Stimulated activated CD4-positive, alpha-beta T cell treated with anti-CD3 and anti-CD28 coated beads, TNF-alpha, amount 100 ng/mL, for 24 hours (primary cell): ENCODE measurements around the gene MCUB.
"Not testable (repeated sequence)": the region's sequence is repeated elsewhere in the genome, so short reads cannot be mapped to it uniquely, and the experiment has no call there.

ENCODE experiments used
- DNase-seq, 3 experiments: peaks; one replicate each; pipeline ENCODE4 v3.0.0-alpha.2; 2020; ENCODE audit warnings: low read depth in 3 of 3

Gene MCUB, protein sequence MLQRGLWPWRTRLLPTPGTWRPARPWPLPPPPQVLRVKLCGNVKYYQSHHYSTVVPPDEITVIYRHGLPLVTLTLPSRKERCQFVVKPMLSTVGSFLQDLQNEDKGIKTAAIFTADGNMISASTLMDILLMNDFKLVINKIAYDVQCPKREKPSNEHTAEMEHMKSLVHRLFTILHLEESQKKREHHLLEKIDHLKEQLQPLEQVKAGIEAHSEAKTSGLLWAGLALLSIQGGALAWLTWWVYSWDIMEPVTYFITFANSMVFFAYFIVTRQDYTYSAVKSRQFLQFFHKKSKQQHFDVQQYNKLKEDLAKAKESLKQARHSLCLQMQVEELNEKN

DNA sequence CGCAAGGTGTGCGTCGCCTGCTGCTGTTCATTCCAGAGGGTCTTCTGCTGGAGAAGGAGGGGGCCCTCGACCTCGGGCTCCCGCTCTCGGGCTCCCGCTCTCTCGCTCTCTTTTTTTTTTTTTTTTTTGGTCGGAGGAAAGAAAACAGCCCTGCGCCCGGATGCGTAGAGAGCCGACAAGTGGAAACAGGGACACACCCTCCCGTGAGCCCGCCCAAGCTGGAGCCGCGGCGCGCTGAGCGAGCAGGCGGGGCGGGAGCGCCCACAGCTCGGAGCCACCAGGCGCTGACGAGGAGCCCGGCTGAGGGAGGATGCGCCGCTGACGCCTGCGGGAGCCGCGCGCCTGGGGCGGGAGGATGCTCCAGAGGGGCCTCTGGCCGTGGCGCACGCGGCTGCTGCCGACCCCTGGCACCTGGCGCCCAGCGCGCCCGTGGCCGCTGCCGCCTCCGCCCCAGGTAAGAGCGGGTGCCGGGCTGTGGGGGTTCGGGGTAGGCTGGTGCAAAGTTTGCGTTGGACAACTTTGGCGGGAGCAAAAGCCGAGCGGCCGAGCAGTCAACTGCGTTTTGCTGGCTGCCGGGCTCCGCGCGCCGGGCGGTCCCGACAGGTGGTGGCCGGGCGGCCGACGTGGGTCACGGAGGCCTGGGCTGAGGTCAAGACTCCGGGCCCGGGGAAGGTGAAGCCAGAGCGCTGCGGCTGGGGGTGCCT is at the start of gene MCUB:
TSS of gene MCUB (plus strand) at position 264 of the 704 bp plus-strand sequence. CDS start at position 356, 92 bp downstream.
- DNase-seq, result peak; percentile 78 to 91 (median 79)

DNA sequence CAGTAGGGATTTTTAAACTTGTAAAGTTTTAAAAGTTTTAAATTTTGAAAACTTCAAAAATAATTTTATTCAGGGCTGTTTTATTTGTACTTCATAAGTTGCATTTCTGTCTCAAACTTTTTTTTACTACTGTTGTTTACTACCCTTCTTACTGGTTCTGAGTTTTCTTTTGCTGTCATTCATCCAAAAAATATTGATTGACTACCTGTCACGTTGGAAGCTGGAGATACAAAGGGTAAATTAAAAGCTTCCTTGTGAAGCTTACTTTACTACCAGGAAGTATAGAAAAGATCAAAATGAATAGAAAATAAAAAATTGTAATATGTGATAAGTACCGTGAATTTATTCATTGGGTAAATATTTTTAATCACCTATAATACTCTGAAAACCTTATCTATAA is 49.4 kb upstream of the MCUB start:
- DNase-seq, result no peak

DNA sequence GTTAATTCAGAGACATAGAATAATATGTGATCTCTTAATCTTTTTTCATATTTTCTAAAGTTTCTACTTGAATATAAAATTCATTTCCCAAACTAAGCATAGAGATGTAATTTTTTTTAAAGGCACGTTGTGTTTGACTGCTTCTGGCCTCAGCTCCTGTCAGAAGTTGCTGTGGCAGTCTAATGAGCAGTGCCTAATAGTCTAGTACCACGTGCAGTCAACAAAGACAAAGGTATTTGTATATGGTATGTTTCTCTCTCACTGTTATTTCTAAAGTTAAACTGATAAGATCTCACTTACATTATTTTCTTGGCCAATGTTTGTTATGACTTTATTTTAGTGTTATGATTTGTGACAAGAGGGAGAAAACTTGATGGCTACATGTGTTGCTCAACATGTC is 48.6 kb upstream of the MCUB start:
- no peak for DNase-seq

DNA sequence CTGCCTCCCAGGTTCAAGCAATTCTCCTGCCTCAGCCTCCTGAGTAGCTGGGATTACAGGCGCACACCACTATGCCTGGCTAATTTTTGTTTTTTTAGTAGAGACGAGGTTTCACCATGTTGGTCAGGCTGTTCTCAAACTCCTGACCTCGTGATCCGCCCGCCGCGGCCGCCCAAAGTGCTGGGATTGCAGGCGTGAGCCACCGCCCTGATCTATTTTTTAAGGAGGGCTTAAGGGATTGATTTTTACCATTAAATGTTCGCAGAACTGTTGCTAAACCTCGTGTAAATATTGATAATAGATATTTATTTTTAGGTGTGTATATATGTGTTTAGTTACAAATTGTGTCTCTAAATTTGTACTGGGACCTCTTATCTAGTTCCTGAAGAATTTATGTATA is 46.7 kb upstream of the MCUB start:
- DNase-seq, result not testable (repeated sequence)

DNA sequence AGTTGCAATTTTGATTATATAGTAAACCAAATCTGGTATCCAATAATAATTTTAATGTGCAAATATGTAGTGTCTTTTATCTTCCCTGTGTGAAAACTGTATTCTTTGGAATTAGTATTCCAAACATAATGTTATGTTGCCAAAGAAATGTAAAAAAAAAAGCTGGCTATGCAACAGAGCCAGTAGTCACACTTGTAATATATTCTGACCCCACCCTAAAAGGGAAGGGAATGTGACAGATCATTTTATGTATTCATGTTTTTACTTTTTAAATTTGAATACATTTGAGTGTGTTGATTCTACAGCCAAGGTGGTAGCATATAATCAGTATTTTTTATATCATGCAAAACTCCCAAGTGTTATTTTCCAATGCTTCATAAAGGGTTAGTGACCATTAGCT is 27.9 kb upstream of the MCUB start:
- no peak for DNase-seq

DNA sequence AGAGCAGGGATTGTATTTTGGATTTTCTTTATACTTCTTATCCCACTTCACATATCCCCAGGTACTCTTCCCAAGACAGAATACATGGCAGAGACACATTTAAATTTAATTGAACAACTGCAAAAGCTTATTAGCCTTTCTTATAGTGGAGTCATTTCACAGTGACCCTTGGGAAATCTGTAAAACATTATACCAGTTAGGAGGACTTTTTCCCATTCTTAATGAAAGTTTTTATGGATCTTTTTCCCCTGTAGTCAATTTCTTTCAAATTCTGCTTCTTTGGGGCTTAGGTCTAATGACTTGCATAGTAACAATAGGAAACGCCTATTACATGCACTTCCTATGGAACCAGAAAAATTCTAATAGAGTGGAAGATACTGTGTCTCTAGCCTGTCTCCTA is 14.6 kb upstream of the MCUB start:
- DNase-seq, result no peak

DNA sequence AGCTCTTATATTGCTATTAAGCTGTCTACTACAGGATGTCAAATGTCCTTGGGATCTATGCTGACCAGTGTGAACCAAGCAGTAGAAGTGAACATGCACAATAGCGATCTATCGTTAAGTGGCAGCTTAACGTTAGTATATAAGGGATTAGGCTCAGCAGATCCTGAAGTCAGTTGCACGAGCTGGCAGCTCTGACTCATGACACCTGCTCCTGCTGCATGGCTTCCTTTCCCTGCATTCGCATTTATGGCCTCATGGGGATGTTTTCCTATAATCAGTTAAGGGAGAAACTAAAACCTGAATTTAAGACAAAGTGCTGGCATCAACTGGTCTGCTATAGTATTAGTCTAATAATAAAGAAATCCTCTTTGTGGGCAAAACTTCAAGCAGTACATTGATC is 12.7 kb upstream of the MCUB start:
- DNase-seq, result no peak

DNA sequence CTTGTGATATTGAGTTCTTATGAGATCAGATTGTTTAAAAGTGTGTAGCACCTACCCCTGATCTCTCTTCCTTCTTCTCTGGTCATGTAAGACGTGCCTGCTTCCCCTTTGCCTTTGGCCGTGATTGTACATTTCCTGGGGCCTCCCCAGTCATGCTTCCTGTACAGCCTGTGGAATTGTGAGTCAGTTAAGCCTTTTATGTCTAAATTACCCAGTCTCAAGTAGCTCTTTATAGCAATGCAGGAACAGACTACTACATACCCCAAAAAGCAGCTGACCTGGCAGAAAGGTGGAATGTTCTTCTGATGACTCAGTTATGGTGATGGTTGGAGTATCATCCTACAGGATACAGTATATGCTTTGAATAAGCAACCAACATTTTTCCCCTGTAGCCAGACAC is 11.4 kb upstream of the MCUB start:
- peak in 1 of 3 experiments; percentile 24 for DNase-seq

DNA sequence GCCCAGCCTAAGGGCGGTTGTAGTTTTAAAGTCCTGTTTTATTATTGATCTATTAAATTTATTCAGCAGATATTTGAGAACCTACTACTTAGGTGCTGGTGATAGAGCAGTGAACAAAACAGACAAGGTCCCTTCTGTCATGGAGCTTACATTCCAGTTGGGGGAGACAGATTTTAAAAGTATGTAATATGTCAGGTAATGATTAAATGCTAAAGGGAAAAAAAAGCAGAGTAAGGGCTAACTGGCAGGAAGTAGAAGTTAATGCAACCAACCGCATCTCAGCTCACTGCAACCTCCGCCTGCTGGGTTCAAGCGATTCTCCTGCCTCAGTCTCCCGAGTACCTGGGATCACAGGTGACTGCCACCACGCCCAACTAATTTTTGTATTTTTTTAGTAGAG is 7.8 kb upstream of the MCUB start:
- no peak for DNase-seq

DNA sequence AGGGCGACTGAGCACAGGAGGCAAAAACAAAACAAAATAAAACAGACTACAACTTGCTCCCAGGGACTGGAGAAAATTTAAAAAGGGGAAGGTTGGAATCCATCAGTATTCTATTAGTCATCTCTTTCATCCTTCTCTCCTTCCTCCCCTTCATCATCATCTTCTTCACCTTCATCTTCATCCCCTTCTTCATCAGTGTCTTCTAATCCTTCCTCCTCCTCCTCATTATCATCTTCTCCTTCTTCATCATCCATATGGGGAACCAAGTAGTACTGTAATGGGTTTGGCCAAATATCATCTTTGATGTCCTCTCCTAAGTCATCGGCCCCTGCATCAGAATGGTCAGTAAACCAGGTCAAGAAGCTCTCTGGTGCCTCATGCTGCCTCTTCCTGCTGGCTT is 6.9 kb upstream of the MCUB start:
- DNase-seq, result no peak

DNA sequence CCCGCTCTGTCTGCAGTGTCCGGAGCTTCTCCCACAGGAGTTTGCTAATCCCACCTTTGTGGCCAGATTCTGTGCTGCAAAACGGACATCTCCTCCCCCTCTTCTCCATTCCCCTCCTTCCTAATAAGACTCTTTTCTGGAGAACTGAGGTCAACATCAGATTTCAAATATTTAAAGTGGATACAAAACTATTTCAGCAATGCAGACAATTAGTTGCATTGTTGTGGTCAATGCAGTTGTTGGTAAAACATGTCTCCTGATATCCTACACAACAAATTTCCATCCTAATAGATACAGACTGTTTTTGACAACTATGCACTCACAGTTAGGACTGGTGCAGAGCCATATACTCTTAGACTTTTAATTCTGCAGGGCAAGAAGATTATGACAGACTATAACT is 5.1 kb upstream of the MCUB start:
- DNase-seq, result no peak

DNA sequence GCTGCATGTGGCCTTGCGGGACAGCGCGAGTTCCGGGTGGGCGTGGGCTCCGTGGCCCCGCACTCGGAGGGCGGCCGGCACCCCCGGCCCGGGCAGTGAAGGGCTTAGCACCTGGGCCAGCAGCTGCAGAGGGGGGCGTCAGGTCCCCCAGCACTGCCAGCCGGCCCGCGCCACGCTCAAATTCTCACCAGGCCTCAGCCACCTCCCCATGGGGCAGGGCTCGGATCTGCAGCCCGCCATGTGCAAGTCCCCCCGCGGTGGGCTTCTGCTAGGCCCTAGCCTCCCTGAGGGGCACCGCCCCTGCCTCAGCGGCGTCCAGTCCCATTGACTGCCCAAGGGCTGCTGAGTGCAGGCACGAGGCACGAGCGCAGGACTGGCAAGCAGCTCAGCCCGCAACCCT is 2.6 kb upstream of the MCUB start:
- DNase-seq, result no peak

DNA sequence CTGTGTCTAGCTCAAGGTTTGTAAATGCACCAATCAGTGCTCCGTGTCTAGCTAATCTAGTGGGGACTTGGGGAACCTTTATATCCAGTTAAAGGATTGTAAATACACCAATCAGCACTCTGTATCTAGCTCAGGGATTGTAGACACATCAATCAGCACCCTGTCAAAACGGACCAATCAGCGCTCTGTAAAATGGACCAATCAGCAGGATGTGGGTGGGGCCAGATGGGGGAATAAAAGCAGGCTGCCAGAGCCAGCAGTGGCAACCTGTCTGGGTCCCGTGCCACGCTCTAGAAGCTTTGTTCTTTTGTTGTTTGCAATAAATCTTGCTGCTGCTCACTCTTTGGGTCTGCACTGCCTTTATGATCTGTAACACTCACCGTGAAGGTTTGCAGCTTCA is 2.0 kb upstream of the MCUB start:
- DNase-seq, result peak in 1 of 3 experiments; percentile 19

DNA sequence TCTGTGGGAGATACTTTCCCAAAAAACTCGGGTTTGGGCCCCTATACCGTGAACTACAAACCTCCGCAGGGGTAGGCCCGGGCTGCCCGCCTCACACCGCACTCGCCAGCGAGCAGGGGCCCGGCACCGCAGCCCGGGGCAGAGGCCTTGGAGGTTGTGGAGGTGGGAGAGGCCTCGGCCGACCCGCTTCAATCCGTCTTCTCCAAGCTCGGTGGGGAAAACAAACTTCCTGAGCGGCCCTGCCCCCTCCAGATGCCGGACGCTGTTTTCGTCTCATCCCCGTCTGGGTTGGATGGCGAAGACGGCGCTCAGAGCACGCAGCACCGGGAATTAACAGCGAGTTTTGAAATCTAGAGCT is 442 bp upstream of the MCUB start:
- DNase-seq, result peak; percentile 11 to 32 (median 21)

DNA sequence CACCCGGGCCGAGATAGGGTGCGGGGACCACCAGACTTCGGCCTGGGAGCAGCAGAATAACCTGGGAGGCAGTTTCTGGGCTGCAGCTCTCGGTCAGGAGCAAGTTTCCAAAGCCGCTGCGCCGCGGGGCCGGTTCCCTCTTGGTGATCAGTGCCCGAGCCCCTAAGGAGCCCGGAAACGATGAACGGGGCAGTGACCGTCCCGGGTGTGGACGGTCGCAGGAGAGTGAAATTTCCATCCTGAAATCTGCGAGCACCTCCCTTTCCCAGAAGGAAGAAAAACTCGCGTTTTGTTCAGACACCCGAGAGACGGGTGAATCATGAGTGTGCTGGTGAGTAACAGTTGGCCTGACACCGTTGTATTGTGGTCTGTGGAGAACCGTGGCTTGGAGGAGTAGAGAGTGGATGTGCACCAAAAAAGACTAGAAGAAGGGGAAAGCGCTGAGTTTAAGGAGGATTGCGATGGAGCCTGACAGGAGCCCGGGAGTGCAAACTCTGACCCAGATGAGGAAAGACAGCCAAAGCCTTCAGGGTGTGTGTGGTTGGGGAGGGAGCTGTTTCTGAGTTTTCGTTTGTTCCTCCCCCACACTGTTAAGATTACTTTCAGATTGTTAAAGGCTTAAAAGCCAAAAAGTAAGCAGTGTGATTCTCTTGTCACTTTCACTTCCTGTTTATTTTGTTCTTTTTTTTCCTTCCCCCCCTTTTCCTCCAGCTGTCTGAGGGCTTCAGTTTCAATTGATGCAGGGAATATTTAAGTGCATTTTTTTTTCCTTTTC is 828 bp downstream of the MCUB start:
- DNase-seq, result peak; percentile 28 to 53 (median 41)

DNA sequence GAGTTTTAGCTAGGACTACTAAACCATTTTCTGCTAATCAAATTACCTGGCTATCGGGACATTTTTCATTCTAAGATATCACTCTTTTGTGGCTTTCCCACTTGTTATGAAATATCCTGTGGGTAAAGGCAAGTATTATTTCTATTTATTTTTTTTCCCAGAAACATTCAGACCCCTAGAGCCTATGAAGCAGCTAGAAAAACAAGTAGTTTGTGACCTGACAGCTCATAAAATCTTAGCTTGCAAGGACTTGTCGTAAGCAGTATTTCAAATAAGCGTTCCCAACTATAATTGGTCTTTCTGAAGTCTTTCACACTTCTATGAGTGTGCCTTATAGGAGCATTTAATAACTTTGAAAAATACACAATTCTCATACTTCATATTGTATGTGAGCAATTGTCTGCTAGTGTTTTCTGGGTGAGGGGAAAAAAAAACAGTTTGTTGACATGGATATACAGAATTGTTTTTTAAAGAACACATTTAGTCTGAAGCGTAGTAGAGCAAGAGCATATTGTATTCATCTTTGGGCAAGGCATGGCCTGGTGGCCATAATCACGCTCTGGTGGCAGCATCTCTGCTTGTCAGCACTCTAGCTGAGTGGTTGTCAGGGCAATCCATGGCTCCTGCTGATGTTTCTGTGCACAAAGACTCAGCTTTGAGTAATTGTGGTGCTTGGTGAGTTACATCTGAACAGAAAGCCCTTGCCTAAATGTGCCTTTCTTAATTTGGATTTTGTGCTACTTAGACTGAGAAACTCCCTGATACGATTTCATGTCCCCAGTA is 2.6 kb downstream of the MCUB start:
- no peak for DNase-seq

DNA sequence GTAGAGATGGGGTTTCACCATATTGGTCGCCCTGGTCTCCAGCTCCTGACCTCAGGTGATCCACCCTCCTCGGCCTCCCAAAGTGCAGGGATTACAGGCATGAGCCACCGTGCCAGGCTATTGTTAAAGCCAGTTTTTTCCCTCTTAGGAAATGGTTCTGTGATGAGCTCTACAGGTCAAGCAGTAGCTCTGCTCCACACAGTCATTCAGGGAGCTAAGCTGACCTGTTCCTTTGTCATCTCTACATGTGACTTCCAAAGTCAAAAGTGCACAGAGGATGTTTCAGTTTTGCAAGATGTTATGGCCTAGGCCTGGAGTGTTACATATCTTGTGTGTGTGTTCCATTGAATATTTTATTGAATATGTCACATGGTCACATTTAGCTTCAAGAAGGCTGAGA is 11.4 kb downstream of the MCUB start:
- DNase-seq, result no peak

DNA sequence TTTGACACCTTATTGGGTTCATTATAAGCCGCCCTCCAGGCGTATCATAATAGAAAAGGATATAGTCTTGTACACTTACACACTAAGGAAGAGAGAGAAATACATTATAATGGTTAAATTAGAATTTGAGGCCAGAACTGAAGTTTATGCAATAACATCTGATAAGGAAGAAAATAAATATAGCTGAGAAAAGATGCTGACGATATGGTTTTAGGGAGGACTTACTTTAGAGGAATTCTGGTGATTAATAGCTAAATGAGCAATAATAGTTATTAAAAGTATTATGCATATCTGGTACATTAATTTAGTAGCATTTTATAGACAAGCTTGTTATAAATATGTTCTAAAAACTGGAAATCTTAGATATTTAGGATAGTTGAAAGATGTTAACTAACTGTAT is 12.1 kb downstream of the MCUB start:
- no peak for DNase-seq

DNA sequence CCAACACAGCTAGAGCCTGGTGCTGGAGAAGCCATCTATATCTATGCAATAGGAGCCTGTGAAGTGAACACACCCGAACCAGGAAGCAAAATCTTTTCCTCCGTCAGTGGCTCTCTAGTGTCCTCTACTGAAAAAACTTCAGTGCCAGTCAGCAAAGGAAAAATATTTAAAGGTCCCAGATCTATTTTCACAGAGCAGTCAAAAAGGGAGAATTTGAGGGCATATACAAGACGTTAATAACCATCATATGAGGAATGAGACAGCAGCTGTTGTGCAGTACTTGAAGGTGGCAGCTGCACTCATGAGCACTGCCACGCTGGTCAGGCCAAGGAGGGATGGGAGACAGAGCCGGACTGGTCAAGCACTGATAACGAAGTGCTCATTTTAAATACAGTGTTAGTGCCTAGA is 14.4 kb downstream of the MCUB start:
- DNase-seq, result no peak

DNA sequence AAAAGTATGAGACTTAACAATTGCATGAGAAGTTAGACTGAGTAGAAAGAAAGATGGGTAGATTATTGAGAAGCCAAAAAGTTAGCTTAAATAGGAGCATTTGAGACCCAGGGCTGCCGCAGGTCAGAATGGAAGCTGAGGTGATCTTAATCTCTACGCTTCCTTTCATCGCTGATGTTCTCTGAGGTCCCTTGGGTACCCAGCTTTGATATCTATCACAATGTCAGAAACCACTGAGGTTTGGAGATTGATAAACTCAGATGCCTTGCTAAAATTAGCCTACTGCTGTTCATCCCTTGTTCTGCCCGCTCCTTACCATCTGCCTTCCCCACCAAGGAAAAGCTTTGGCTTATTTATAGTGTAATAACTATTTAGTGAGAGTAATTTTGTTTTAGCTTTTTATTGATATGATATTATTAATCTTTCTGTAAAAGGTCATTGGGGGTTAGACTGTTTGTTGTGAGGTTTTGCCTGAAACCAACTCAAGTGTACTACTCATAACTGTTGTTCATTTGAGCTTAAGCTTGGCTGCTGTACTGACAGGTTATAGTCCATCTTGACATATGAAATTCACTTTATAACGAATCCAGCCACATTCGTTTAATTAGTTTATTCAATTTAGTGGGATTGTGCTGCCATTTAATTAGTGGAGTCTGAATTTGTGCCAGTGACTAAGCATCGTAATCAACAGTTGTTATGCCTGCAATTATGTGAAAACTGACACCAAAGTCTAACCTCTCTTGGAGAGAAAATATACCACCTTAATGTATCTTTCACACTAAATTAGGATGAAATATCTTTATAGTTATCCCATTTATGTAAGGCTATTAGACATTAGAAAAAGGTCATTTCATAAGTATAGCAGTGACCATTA is 15.1 kb downstream of the MCUB start:
- no peak for DNase-seq

DNA sequence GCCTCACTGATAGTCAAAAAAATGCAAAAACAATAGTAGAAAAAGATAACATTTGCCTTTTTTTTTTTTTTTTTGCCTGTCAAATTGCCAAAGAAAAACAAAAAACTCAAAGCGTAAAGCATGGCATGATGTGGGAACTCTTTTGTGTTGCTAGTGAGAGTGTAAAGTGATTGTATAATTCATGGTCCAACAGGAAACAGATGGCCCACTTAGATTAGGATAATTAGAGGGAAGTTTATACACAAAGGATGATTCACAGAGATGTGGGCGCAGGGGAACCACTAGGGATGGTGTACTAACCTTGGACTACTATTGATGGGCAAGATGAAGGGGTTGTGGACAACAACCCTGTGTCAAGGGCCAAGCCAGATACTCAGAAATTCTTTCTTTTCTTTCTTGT is 16.4 kb downstream of the MCUB start:
- DNase-seq, result no peak
